ENCODE measurements around the gene MYO15B. TPM values are rescaled to one million over a fixed set of nuclear protein-coding genes. Genes with fewer than 3 reads are reported as not detected.

Gene MYO15B
- total RNA-seq, 4 donors from 2014 or later, result 64.9 to 209 (median 120) TPM

DNA sequence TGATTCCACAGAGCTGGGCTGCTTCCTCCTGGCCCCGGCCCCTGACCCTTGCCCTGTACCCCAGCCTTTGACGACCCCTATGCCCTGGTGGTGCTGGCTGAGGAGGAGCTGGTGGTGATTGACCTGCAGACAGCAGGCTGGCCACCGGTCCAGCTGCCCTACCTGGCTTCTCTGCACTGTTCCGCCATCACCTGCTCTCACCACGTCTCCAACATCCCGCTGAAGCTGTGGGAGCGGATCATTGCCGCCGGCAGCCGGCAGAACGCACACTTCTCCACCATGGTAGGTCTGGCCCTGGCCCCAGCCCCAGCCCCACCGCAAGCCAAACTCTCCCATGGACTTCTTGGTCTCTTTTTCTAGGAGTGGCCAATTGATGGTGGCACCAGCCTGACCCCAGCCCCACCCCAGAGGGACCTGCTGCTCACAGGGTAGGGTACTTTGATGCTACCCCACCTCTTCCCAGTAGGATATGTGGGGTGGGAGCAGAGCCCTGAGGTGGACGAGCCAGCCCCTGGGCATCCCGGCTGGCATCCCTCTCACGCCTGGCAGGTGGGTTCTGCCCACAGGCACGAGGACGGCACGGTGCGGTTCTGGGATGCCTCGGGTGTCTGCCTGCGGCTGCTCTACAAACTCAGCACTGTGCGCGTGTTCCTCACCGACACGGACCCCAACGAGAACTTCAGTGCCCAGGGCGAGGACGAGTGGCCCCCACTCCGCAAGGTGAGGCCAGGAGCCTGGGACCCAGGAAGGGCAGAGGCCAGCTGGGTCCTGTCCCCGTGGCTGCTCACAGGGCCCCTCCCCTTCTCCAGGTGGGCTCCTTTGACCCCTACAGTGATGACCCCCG lies 19.0 kb upstream of the MYO15B start:
- Histone ChIP-seq H3K27ac (no peak overlapping the region), H3K9me3 (no peaks in the 10 kb centered on the region), H3K4me1 (peaks cover 5 to 16% of the 10 kb centered on the region in 2 donors), H3K4me3 (replicated peaks in 1 of 3) (no peak overlapping the region), H3K27me3 (no peaks in the 10 kb centered on the region), H3K36me3 (peaks cover 16 to 18% of the 10 kb centered on the region in 2 donors)
- DNase-seq, result no peak
- intact Hi-C loops (cut with DNase I), result no loop called here
- TF ChIP-seq, protein P1, sequence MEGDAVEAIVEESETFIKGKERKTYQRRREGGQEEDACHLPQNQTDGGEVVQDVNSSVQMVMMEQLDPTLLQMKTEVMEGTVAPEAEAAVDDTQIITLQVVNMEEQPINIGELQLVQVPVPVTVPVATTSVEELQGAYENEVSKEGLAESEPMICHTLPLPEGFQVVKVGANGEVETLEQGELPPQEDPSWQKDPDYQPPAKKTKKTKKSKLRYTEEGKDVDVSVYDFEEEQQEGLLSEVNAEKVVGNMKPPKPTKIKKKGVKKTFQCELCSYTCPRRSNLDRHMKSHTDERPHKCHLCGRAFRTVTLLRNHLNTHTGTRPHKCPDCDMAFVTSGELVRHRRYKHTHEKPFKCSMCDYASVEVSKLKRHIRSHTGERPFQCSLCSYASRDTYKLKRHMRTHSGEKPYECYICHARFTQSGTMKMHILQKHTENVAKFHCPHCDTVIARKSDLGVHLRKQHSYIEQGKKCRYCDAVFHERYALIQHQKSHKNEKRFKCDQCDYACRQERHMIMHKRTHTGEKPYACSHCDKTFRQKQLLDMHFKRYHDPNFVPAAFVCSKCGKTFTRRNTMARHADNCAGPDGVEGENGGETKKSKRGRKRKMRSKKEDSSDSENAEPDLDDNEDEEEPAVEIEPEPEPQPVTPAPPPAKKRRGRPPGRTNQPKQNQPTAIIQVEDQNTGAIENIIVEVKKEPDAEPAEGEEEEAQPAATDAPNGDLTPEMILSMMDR (IDR thresholded peaks at IDR 0.05), result no peak
- TF ChIP-seq POLR2A (IDR thresholded peaks at IDR 0.05), result no peak
- WGBS, 2 donors, result 95 to 97% methylated on average over 12 to 25 of the region's 31 CpGs

DNA sequence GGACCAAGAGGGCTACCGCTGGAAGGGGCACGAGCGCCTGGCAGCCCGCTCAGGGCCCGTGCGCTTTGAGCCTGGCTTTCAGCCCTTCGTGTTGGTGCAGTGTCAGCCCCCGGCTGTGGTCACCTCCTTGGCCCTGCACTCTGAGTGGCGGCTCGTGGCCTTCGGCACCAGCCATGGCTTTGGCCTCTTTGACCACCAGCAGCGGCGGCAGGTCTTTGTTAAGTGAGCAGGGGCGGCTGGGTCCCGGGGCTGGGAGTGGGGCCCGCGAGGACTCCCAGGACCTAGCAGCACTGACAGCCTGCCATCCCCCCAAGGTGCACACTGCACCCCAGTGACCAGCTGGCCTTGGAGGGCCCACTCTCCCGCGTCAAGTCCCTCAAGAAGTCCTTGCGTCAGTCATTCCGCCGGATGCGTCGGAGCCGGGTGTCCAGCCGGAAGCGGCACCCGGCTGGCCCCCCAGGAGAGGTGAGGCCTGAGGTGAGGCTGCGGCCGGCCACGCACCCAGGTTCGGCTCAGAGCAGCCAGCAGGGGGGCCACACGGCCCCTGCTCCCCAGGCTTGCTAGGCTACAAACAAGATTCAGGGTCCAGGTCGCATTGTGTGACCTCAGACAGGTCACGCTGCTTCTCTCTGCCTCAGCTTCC lies 17.4 kb upstream of the MYO15B start:
- no peaks in the 10 kb centered on the region for H3K9me3 ChIP-seq
- no peak overlapping the region for H3K27ac ChIP-seq
- WGBS, 2 donors, result 84% methylated on average over 8 of the region's 35 CpGs; no CpG with 5 or more reads in 1 of the 2 donors
- intact Hi-C loops (cut with DNase I), result no loop called here
- peaks cover 16 to 18% of the 10 kb centered on the region in 2 donors for H3K36me3 ChIP-seq
- no peak overlapping the region for H3K4me3 ChIP-seq (replicated peaks in 1 of 3)
- no peaks in the 10 kb centered on the region for H3K27me3 ChIP-seq
- DNase-seq, result no peak
- no peak for TF ChIP-seq POLR2A (IDR thresholded peaks at IDR 0.05)
- TF ChIP-seq, protein P1 (IDR thresholded peaks at IDR 0.05), result no peak
- H3K4me1 ChIP-seq, result peaks cover 5 to 16% of the 10 kb centered on the region in 2 donors

DNA sequence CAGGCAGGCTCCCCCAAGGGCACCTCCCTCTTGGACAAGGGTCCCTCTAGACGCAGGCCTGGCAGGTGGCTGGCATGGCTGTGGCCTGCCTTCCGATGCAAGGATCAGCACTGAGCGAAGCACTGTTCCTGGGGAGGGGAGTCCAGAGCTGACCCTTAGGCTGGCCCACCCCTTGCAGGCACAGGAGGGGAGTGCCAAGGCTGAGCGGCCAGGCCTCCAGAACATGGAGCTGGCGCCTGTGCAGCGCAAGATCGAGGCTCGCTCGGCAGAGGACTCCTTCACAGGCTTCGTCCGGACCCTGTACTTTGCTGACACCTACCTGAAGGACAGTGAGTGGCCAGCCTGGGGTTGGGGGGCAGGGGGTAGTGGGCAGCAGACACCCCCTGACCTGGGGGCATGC lies 16.8 kb upstream of the MYO15B start:
- Histone ChIP-seq H3K9me3 (no peaks in the 10 kb centered on the region), H3K4me3 (replicated peaks in 1 of 3) (no peak overlapping the region), H3K27ac (no peak overlapping the region), H3K36me3 (peaks cover 16 to 18% of the 10 kb centered on the region in 2 donors), H3K4me1 (peaks cover 5 to 16% of the 10 kb centered on the region in 2 donors), H3K27me3 (no peaks in the 10 kb centered on the region)
- no peak for DNase-seq
- TF ChIP-seq, protein P1 (IDR thresholded peaks at IDR 0.05), result no peak
- TF ChIP-seq POLR2A (IDR thresholded peaks at IDR 0.05), result no peak
- 87 to 94% methylated on average over 3 of the region's 11 CpGs for WGBS, 2 donors
- intact Hi-C loops (cut with DNase I), result no loop called here

DNA sequence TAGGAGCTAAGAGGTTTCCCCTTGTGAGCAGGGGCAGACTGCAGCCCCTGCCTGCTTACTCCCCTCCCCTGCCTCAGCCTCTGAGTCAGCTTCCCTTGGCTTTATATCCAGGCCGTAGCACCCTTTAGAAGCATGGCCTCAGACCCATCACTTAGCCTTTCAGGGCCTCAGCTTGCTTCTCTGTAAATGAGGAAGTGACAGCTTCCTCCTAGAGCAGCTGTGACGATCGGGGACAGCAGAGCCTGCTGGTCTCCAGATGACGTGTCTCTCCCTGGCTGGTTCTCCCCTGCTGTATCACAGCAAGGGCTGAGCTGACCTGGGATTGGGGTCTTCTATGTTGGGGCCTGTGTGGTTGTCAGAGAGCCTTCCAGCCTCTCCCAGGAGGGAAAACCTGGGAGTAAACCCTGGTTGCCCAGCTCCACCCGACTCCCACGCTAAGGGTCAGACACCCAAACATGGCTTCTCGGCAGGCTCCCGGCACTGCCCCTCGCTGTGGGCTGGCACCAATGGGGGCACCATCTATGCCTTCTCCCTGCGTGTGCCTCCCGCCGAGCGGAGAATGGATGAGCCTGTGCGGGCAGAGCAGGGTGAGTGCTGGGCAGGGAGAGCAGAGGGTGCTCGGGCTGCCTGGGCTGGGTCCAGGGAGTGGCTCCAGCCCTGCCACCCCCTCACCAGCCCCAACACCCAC lies 16.3 kb upstream of the MYO15B start:
- peaks cover 16 to 18% of the 10 kb centered on the region in 2 donors for H3K36me3 ChIP-seq

GRCh38 chr17:75571885-75572215 lies 15.8 kb upstream of the MYO15B start:
- Histone ChIP-seq H3K27me3 (no peaks in the 10 kb centered on the region), H3K9me3 (no peaks in the 10 kb centered on the region), H3K4me1 (peaks cover 3 to 5% of the 10 kb centered on the region in 2 donors), H3K36me3 (peaks cover 16 to 18% of the 10 kb centered on the region in 2 donors), H3K4me3 (replicated peaks in 1 of 3) (no peak overlapping the region), H3K27ac (no peak overlapping the region)
- WGBS, 2 donors, result 96 to 97% methylated on average over 8 to 16 of the region's 16 CpGs
- intact Hi-C loops (cut with DNase I), result no loop called here
- TF ChIP-seq, protein P1 (IDR thresholded peaks at IDR 0.05), result no peak
- no peak for TF ChIP-seq POLR2A (IDR thresholded peaks at IDR 0.05)
- DNase-seq, result no peak

More for the DNA sequence above, 16.3 kb upstream of the MYO15B start:
- intact Hi-C loops (cut with DNase I), result no loop called here
- no peak for TF ChIP-seq POLR2A (IDR thresholded peaks at IDR 0.05)
- peaks cover 5 to 10% of the 10 kb centered on the region in 2 donors for H3K4me1 ChIP-seq
- H3K9me3 ChIP-seq, result no peaks in the 10 kb centered on the region
- 88 to 97% methylated on average over 4 to 8 of the region's 15 CpGs for WGBS, 2 donors
- H3K4me3 ChIP-seq (replicated peaks in 1 of 3), result no peak overlapping the region
- H3K27me3 ChIP-seq, result no peaks in the 10 kb centered on the region
- no peak for DNase-seq
- no peak overlapping the region for H3K27ac ChIP-seq
